Thyroid gland (tissue), 4 donors: ENCODE data around the gene STH. TPM values are rescaled to one million over a fixed set of nuclear protein-coding genes. Genes with fewer than 3 reads are reported as not detected.
A peak's percentile ranks its signal among the peaks of the same experiment; 100 is the strongest.

Source experiments
- DNase-seq, 2 donors: peaks; one replicate each; pipeline ENCODE4 v3.0.0-alpha.2; 2019
- H3K27ac ChIP-seq, 3 donors: fragments of 200-600 bp; sonication (generic); 1 replicate in 2 of 3; 2 replicates in 1 of 3; pipeline ENCODE4 v1.5.1; 2016 to 2019; ENCODE audit warnings: mild to moderate bottlenecking in 1 of 3, moderate library complexity in 1 of 3
- H3K27me3 ChIP-seq: fragments of 200-600 bp; sonication (generic); one replicate; pipeline ENCODE4 v1.5.1; 2019
- H3K36me3 ChIP-seq, 2 donors: fragments of 200-600 bp; sonication (generic); one replicate each; pipeline ENCODE4 v1.5.1; 2016 to 2019
- H3K4me1 ChIP-seq, 2 donors: fragments of 200-600 bp; sonication (generic); one replicate each; pipeline ENCODE4 v1.5.1; 2017 to 2019
- H3K4me3 ChIP-seq, 3 donors: fragments of 200-600 bp; sonication (generic); replicated peaks in 1 of 3; 1 replicate in 2 of 3; 2 replicates in 1 of 3; pipeline ENCODE4 v1.5.1; 2016; ENCODE audit warnings: mild to moderate bottlenecking in 1 of 3
- H3K9me3 ChIP-seq: fragments of 200-600 bp; sonication (generic); one replicate; pipeline ENCODE4 v1.5.1; 2017
- POLR2A ChIP-seq, 2 donors: fragments of 450-650 bp; IDR thresholded peaks; one replicate each; pipeline ENCODE4 v1.6.1; 2017; ENCODE audit warnings: antibody characterized with exemption in 2 of 2, mild to moderate bottlenecking in 2 of 2, moderate library complexity in 1 of 2
- WGBS, 2 donors: methylation state at CpG; one replicate each; pipeline ENCODE4 v1.1.5; 2017; 5-methylcytosine and 5-hydroxymethylcytosine counted together
- intact Hi-C: fragments of 100-400 bp; cut with DNase I; formaldehyde crosslinking; loops from one replicate; pipeline ENCODE4 v1.15.1; 2023
- total RNA-seq, 4 donors: library from RNA; depleted of rRNA; stranded (reverse); fragments of >200 nt; gene quantifications; one replicate each; pipeline ENCODE4 v1.2.3, GENCODE V29; 2016
- TF ChIP-seq, protein P1 (sequence below), 6 experiments: fragments of 200-600 bp in 3 of 6; fragments of 450-650 bp in 3 of 6; sonication (generic) in 3 of 6; IDR thresholded peaks; one replicate each; pipeline ENCODE4 v1.5.1; 2016 to 2019; ENCODE audit warnings: antibody characterized with exemption in 6 of 6, mild to moderate bottlenecking in 2 of 6, inconsistent platforms in 1 of 6, moderate library complexity in 1 of 6

Gene STH
- total RNA-seq, 4 donors from 2014 or later: not detected

DNA sequence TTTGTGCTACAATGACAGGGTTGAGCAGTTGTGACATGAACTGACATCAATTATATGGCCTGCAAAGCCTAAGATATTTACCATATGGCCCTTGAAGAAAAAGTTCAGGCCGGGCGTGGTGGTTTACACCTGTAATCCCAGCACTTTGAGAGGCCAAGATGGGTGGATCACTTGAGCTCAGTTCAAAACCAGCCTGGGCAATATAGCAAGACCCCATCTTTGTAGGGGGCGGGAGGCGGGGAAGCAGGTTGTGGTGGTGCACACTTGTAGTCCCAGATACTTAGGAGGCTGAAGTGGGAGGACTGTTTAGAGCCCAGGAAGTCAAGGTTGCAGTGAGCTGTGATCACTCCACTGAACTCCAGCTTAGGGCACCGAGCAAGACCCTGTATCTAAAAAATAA is 48.3 kb downstream of the STH start:
- intact Hi-C loops: loop anchor here (5.0 kb wide), 1 partner anchor 165 kb away; no protein-coding TSS in a partner anchor
- H3K27ac ChIP-seq: peak overlapping the region; percentile 57 to 89 (median 83)
- no peaks in the 10 kb centered on the region for H3K9me3 ChIP-seq
- H3K36me3 ChIP-seq: peaks cover 9 to 17% of the 10 kb centered on the region in 2 donors
- no peak for DNase-seq
- no peaks in the 10 kb centered on the region for H3K27me3 ChIP-seq
- 99 to 100% methylated on average over 5 of the region's 5 CpGs for WGBS, 2 donors
- peaks cover 46 to 49% of the 10 kb centered on the region in 2 donors for H3K4me1 ChIP-seq
- TF ChIP-seq POLR2A (IDR thresholded peaks at IDR 0.05): no peak
- TF ChIP-seq, protein P1, sequence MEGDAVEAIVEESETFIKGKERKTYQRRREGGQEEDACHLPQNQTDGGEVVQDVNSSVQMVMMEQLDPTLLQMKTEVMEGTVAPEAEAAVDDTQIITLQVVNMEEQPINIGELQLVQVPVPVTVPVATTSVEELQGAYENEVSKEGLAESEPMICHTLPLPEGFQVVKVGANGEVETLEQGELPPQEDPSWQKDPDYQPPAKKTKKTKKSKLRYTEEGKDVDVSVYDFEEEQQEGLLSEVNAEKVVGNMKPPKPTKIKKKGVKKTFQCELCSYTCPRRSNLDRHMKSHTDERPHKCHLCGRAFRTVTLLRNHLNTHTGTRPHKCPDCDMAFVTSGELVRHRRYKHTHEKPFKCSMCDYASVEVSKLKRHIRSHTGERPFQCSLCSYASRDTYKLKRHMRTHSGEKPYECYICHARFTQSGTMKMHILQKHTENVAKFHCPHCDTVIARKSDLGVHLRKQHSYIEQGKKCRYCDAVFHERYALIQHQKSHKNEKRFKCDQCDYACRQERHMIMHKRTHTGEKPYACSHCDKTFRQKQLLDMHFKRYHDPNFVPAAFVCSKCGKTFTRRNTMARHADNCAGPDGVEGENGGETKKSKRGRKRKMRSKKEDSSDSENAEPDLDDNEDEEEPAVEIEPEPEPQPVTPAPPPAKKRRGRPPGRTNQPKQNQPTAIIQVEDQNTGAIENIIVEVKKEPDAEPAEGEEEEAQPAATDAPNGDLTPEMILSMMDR (IDR thresholded peaks at IDR 0.05): no peak
- H3K4me3 ChIP-seq: no peak overlapping the region

DNA sequence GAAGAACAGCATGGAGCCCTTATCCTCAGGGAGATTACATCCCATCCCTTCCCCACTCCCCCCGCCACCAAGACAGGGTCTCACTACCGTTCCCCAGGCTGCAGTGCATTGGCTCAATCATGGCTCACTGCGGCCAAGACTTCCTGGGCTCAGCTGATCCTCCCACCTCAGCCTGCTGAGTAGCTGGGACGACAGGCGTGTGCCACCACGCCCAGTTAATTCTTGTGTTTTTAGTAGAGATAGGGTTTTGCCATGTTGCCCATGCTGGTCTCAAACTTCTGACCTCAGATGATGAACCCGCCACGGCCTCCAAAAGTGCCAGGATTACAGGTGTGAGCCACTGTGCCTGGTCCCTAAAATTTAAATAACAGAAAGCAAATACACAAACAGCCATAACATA is 48.8 kb downstream of the STH start:
- no peak overlapping the region for H3K4me3 ChIP-seq
- H3K27ac ChIP-seq: peak overlapping the region in 2 of 3 donors; percentile 83 to 89
- no peaks in the 10 kb centered on the region for H3K9me3 ChIP-seq
- intact Hi-C loops: loop anchor here (5.0 kb wide), 1 partner anchor 164 kb away; no protein-coding TSS in a partner anchor
- no peaks in the 10 kb centered on the region for H3K27me3 ChIP-seq
- 93 to 95% methylated on average over 8 of the region's 8 CpGs for WGBS, 2 donors
- H3K4me1 ChIP-seq: peaks cover 42 to 44% of the 10 kb centered on the region in 2 donors
- no peak for DNase-seq
- H3K36me3 ChIP-seq: peaks cover 9 to 17% of the 10 kb centered on the region in 2 donors
- TF ChIP-seq, protein P1 (IDR thresholded peaks at IDR 0.05): no peak
- TF ChIP-seq POLR2A (IDR thresholded peaks at IDR 0.05): no peak

Other genes starting within 250 kb of the STH start
- not detected for gene CRHR1, start 214.9 kb upstream of the STH start, total RNA-seq
- under 1 TPM in 1 of 4 donors, not detected in 3; 0.13 TPM for gene SPPL2C, start 154.4 kb upstream of the STH start, total RNA-seq
- gene MAPT, start 104.7 kb upstream of the STH start, total RNA-seq: 1 to 10 TPM in 2 of 4 donors, under 1 TPM in 2; 0.54 to 1.8 (median 0.92) TPM
- 100 to 1,000 TPM in 3 of 4 donors, 10 to 100 TPM in 1; 90.7 to 209 (median 124) TPM for gene KANSL1, start 194.2 kb downstream of the STH start, total RNA-seq